A673 (cell line): ENCODE measurements around the gene MB21D2. TPM values are rescaled to one million over a fixed set of nuclear protein-coding genes. Genes with fewer than 3 reads are reported as not detected.

Source experiments
- BruUV-seq: library from RNA; stranded (reverse); fragments of 400-500 nt; replicated peaks from 2 replicates; lab custom pipeline; 2021; lab: Mats Ljungman, UMichigan
- CTCF ChIA-PET: fragments of 300-600 bp; sonication (Branson Sonifier 250); formaldehyde crosslinking; loops from one replicate; lab custom pipeline; 2022; ENCODE audit warnings: antibody characterized with exemption; lab: Charles Lee
- POLR2A ChIA-PET: fragments of 300-600 bp; sonication (Branson Sonifier 250); formaldehyde crosslinking; loops from one replicate; lab custom pipeline; 2022; ENCODE audit warnings: antibody characterized with exemption; ENCODE audit not compliant: low non-redundant PET; lab: Charles Lee
- DNase-seq: peaks from one replicate; pipeline ENCODE4 v3.0.0-alpha.2; 2015; ENCODE audit warnings: low spot score
- H3K27ac ChIP-seq: fragments of 200-600 bp; sonication (generic); 2 replicates; pipeline ENCODE4 v1.5.1; 2016; ENCODE audit warnings: mixed run types, low read depth, mild to moderate bottlenecking, mixed read lengths, antibody characterized with exemption, low read length; ENCODE audit not compliant: poor library complexity, severe bottlenecking
- H3K27me3 ChIP-seq: fragments of 200-600 bp; sonication (generic); replicated peaks from 2 replicates; pipeline ENCODE4 v1.6.1; 2017; ENCODE audit warnings: mixed run types, low read depth, mild to moderate bottlenecking, mixed read lengths, antibody characterized with exemption, low read length; ENCODE audit not compliant: insufficient read depth, poor library complexity
- H3K36me3 ChIP-seq: fragments of 200-600 bp; sonication (generic); 2 replicates; pipeline ENCODE4 v1.6.1; 2016; ENCODE audit warnings: mixed run types, mild to moderate bottlenecking, mixed read lengths, antibody characterized with exemption, low read length; ENCODE audit not compliant: insufficient read depth, poor library complexity, severe bottlenecking
- H3K4me1 ChIP-seq: fragments of 200-600 bp; sonication (generic); 2 replicates; pipeline ENCODE4 v1.6.1; 2017; ENCODE audit warnings: mixed run types, mild to moderate bottlenecking, mixed read lengths, antibody characterized with exemption, low read length; ENCODE audit not compliant: insufficient read depth, poor library complexity, severe bottlenecking
- H3K4me3 ChIP-seq: fragments of 200-600 bp; sonication (generic); 2 replicates; pipeline ENCODE4 v1.5.1; 2016; ENCODE audit warnings: low read depth, mixed run types, mild to moderate bottlenecking, mixed read lengths, low read length; ENCODE audit not compliant: poor library complexity, severe bottlenecking
- H3K9me3 ChIP-seq: fragments of 200-600 bp; sonication (generic); 2 replicates; pipeline ENCODE4 v1.6.1; 2016; ENCODE audit warnings: mixed run types, low read depth, mild to moderate bottlenecking, mixed read lengths, antibody characterized with exemption, low read length; ENCODE audit not compliant: poor library complexity, severe bottlenecking
- EZH2 ChIP-seq: fragments of 200-600 bp; sonication (generic); IDR thresholded peaks from 2 replicates; pipeline ENCODE4 v1.6.1; 2017; ENCODE audit warnings: borderline replicate concordance, low read depth, mild to moderate bottlenecking, mixed read lengths, antibody characterized with exemption, low read length; ENCODE audit not compliant: poor library complexity, severe bottlenecking
- intact Hi-C: fragments of 100-400 bp; cut with micrococcal nuclease; formaldehyde crosslinking; loops from one replicate; pipeline ENCODE4 v1.10.0; 2022; ENCODE audit not compliant: unreplicated experiment
- total RNA-seq: library from RNA; stranded (reverse); gene quantifications from 2 replicates; pipeline ENCODE4 v1.2.3, GENCODE V29; 2021
- TF ChIP-seq, protein P1 (sequence below): fragments of 300-800, 200-600 bp; sonication (generic); conservative IDR thresholded peaks from 2 replicates; pipeline ENCODE4 v1.5.1; 2017; ENCODE audit warnings: low read depth, mild to moderate bottlenecking, antibody characterized with exemption, low read length, moderate library complexity, mixed read lengths

MB21D2 gene
- total RNA-seq, 1 experiment from 2014 or later, result 8.1 TPM

DNA sequence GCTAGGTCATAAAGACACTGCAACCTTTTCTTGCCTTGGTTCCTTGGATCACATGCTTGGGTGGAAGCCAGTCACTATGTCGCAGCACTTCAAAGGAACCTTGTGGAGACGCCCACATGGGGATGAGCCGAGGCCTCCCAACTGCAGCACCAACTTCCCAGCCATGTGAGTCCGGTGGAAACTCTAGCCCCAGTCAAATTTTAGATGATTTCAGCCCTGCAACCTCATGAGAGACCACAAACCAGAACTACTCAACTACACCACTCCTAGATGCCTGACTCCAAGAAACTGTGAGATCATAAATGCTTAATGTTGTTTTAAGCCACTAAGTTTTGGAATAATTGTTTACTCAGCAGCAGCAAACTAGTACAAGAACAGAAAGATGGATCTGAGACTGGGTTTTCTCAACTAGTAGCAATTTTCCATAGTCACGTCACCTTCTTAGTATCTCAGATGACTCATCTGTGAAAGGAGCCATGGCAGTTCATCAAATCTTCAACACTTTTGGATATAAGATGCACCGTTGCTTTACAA is 86.5 kb downstream of the MB21D2 start:
- DNase-seq, result no peak
- POLR2A ChIA-PET, result no interaction called here
- TF ChIP-seq EZH2, result no peak
- TF ChIP-seq, protein P1, sequence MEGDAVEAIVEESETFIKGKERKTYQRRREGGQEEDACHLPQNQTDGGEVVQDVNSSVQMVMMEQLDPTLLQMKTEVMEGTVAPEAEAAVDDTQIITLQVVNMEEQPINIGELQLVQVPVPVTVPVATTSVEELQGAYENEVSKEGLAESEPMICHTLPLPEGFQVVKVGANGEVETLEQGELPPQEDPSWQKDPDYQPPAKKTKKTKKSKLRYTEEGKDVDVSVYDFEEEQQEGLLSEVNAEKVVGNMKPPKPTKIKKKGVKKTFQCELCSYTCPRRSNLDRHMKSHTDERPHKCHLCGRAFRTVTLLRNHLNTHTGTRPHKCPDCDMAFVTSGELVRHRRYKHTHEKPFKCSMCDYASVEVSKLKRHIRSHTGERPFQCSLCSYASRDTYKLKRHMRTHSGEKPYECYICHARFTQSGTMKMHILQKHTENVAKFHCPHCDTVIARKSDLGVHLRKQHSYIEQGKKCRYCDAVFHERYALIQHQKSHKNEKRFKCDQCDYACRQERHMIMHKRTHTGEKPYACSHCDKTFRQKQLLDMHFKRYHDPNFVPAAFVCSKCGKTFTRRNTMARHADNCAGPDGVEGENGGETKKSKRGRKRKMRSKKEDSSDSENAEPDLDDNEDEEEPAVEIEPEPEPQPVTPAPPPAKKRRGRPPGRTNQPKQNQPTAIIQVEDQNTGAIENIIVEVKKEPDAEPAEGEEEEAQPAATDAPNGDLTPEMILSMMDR, result no peak
- peaks cover 35% of the 10 kb centered on the region for H3K4me1 ChIP-seq
- no peaks in the 10 kb centered on the region for H3K36me3 ChIP-seq
- H3K9me3 ChIP-seq, result no peaks in the 10 kb centered on the region
- BruUV-seq, result no TSS peak
- CTCF ChIA-PET, result no interaction called here
- no peak overlapping the region for H3K27ac ChIP-seq
- no peak overlapping the region for H3K4me3 ChIP-seq
- no peaks in the 10 kb centered on the region for H3K27me3 ChIP-seq
- intact Hi-C loops, result no loop called here

- BruUV-seq, result no TSS peak
- POLR2A ChIA-PET, result interaction anchor here (0.6 kb wide), 1 partner anchor 1547 kb away, joined by 3 read pairs; no protein-coding TSS in a partner anchor
- no peak overlapping the region for H3K4me3 ChIP-seq
These were observed 87.2 kb downstream of the MB21D2 start for GRCh38 chr3:192830291-192831110.

GRCh38 chr3:192827863-192828594 is 89.6 kb downstream of the MB21D2 start:
- intact Hi-C loops, result loop anchor here (5.0 kb wide), 1 partner anchor 59 kb away; no protein-coding TSS in a partner anchor
- BruUV-seq, result no TSS peak
- Histone ChIP-seq H3K36me3 (no peaks in the 10 kb centered on the region), H3K4me3 (no peak overlapping the region), H3K9me3 (no peaks in the 10 kb centered on the region), H3K27me3 (no peaks in the 10 kb centered on the region), H3K4me1 (peaks cover 29% of the 10 kb centered on the region), H3K27ac (no peak overlapping the region)
- ChIA-PET POLR2A (no interaction called here), CTCF (no interaction called here)
- DNase-seq, result no peak
- TF ChIP-seq, protein P1, result no peak
- no peak for TF ChIP-seq EZH2

More at GRCh38 chr3:192830291-192831110, 87.2 kb downstream of the MB21D2 start:
- Histone ChIP-seq H3K27me3 (no peaks in the 10 kb centered on the region), H3K4me1 (peaks cover 42% of the 10 kb centered on the region), H3K36me3 (no peaks in the 10 kb centered on the region), H3K27ac (no peak overlapping the region), H3K9me3 (no peaks in the 10 kb centered on the region)
- peak; percentile 30 for DNase-seq
- CTCF ChIA-PET, result no interaction called here
- intact Hi-C loops, result no loop called here
- TF ChIP-seq, protein P1, result no peak
- no peak for TF ChIP-seq EZH2
